T follicular helper cell (primary cell): Measurements from ENCODE around the gene DNAJC11.

Experiments used
- DNase-seq: peaks from one replicate; pipeline ENCODE4 v3.0.0-alpha.2; 2020; ENCODE audit warnings: low read depth

The DNAJC11 gene

GRCh38 chr1:6625584-6626149 lies 75.9 kb downstream of the DNAJC11 start:
- DNase-seq = no peak

GRCh38 chr1:6624710-6625583 lies 76.7 kb downstream of the DNAJC11 start, which contains the start of gene THAP3:
Gene THAP3 (plus strand): TSS chr1:6624868. CDS start chr1:6625219, 351 bp downstream.
- DNase-seq = peak; percentile 88

- DNase-seq = no peak
These were observed 78.2 kb downstream of the DNAJC11 start for GRCh38 chr1:6623269-6623965.

GRCh38 chr1:6622396-6623152 lies 79.0 kb downstream of the DNAJC11 start:
- no peak for DNase-seq

GRCh38 chr1:6621429-6622391 lies 79.9 kb downstream of the DNAJC11 start:
- DNase-seq = no peak

GRCh38 chr1:6619045-6619444 lies 82.6 kb downstream of the DNAJC11 start:
- DNase-seq = no peak

- DNase-seq = no peak
These were observed 86.5 kb downstream of the DNAJC11 start for GRCh38 chr1:6614929-6615785.

- DNase-seq = peak; percentile 41
These were observed 87.3 kb downstream of the DNAJC11 start for GRCh38 chr1:6614019-6614928.

- DNase-seq = peak; percentile 99
These were observed 88.1 kb downstream of the DNAJC11 start, which contains the start of gene PHF13 for GRCh38 chr1:6613361-6614018. Gene PHF13 (plus strand): TSS chr1:6613731. CDS start chr1:6614067, 336 bp downstream.

GRCh38 chr1:6612641-6613360 lies 88.8 kb downstream of the DNAJC11 start:
- no peak for DNase-seq

- no peak for DNase-seq
These were observed 97.6 kb downstream of the DNAJC11 start for GRCh38 chr1:6603915-6604558.

- DNase-seq = peak; percentile 46
These were observed 98.2 kb downstream of the DNAJC11 start for GRCh38 chr1:6603238-6603914.

GRCh38 chr1:6602669-6603237 lies 98.9 kb downstream of the DNAJC11 start, which contains the start of gene KLHL21:
Gene KLHL21 (minus strand): TSS chr1:6602869. CDS start chr1:6602817, 52 bp downstream.
- DNase-seq = peak; percentile 71

GRCh38 chr1:6601923-6602668 lies 99.5 kb downstream of the DNAJC11 start:
- no peak for DNase-seq
